ENCODE measurements around the gene ZSWIM6. TPM values are rescaled to one million over a fixed set of nuclear protein-coding genes. Genes with fewer than 3 reads are reported as not detected.

Gene ZSWIM6
- total RNA-seq, 1 experiment from 2014 or later: 10.8 TPM

GRCh38 chr5:61576556-61576955 is 244.5 kb downstream of the ZSWIM6 start:
- Histone ChIP-seq H3K9me3 (ENCODE audit: control insufficient read depth, insufficient read depth, low read depth, low read length) (no peaks in the 10 kb centered on the region), H3K4me3 (ENCODE audit: low read depth in 2 of 2, low read length in 2 of 2) (no peak overlapping the region), H3K4me1 (ENCODE audit: control insufficient read depth, insufficient read depth, low read length) (no peaks in the 10 kb centered on the region), H3K27ac (ENCODE audit: low read length) (no peak overlapping the region), H3K36me3 (ENCODE audit: control insufficient read depth, insufficient read depth, low read length) (no peaks in the 10 kb centered on the region), H3K27me3 (ENCODE audit: control insufficient read depth, insufficient read depth, low read length) (peaks cover 3% of the 10 kb centered on the region; the same call in 1 of the 2 replicates)
- in situ Hi-C loops (cut with HindIII; ENCODE audit: low pct_unique_long_range_greater_than_20kb, low sequenced_read_pairs): no loop called here
- no peak for ATAC-seq
- intact Hi-C loops (cut with micrococcal nuclease; ENCODE audit: unreplicated experiment): no loop called here
- CTCF ChIA-PET: no interaction called here
- BruUV-seq (replicated peaks): no TSS peak
- no peak for TF ChIP-seq SIN3A (IDR thresholded peaks at IDR 0.05; ENCODE audit: borderline replicate concordance, insufficient read depth, low read depth, low read length)
- DNase-seq (ENCODE audit: low read depth, low spot score): no peak
- POLR2A ChIA-PET: no interaction called here

- H3K27ac ChIP-seq (ENCODE audit: low read length): no peak overlapping the region
- H3K4me3 ChIP-seq (ENCODE audit: low read depth in 2 of 2, low read length in 2 of 2): no peak overlapping the region
- no peaks in the 10 kb centered on the region for H3K9me3 ChIP-seq (ENCODE audit: control insufficient read depth, insufficient read depth, low read depth, low read length)
- CTCF ChIA-PET: interaction anchor here (0.7 kb wide), 1 partner anchor 740 kb away, joined by 3 read pairs; no protein-coding TSS in a partner anchor
- POLR2A ChIA-PET: interaction anchor here (0.7 kb wide), 1 partner anchor 10 kb away, joined by 7 read pairs; no protein-coding TSS in a partner anchor
- ATAC-seq (no peak), DNase-seq (ENCODE audit: low read depth, low spot score) (no peak)
- H3K4me1 ChIP-seq (ENCODE audit: control insufficient read depth, insufficient read depth, low read length): no peaks in the 10 kb centered on the region
- H3K36me3 ChIP-seq (ENCODE audit: control insufficient read depth, insufficient read depth, low read length): no peaks in the 10 kb centered on the region
- no TSS peak for BruUV-seq (replicated peaks)
- peaks cover 5% of the 10 kb centered on the region; the same call in 1 of the 2 replicates for H3K27me3 ChIP-seq (ENCODE audit: control insufficient read depth, insufficient read depth, low read length)
- intact Hi-C loops (cut with micrococcal nuclease; ENCODE audit: unreplicated experiment) (no loop called here), in situ Hi-C loops (cut with HindIII; ENCODE audit: low pct_unique_long_range_greater_than_20kb, low sequenced_read_pairs) (no loop called here)
- TF ChIP-seq SIN3A (IDR thresholded peaks at IDR 0.05; ENCODE audit: borderline replicate concordance, insufficient read depth, low read depth, low read length): no peak
- TF ChIP-seq CTCF (IDR thresholded peaks at IDR 0.05): no peak
- TF ChIP-seq TCF7L2 (IDR thresholded peaks at IDR 0.05; ENCODE audit: low read depth, low read length): no peak
- no peak for TF ChIP-seq REST (IDR thresholded peaks at IDR 0.05; ENCODE audit: insufficient read depth in 1 of 2, low read depth in 2 of 2, low read length in 1 of 2)
- TF ChIP-seq POLR2AphosphoS5 (IDR thresholded peaks at IDR 0.05; ENCODE audit: low read depth, low read length): no peak
These were observed 246.9 kb downstream of the ZSWIM6 start for GRCh38 chr5:61578858-61579503.

GRCh38 chr5:61582205-61582820 is 250.3 kb downstream of the ZSWIM6 start:
- BruUV-seq (replicated peaks): no TSS peak
- no peak overlapping the region for H3K27ac ChIP-seq (ENCODE audit: low read length)
- H3K27me3 ChIP-seq (ENCODE audit: control insufficient read depth, insufficient read depth, low read length): peaks cover 9% of the 10 kb centered on the region; the same call in 1 of the 2 replicates
- ATAC-seq (no peak), DNase-seq (ENCODE audit: low read depth, low spot score) (no peak)
- H3K36me3 ChIP-seq (ENCODE audit: control insufficient read depth, insufficient read depth, low read length): no peaks in the 10 kb centered on the region
- ChIA-PET CTCF (no interaction called here), POLR2A (no interaction called here)
- no peaks in the 10 kb centered on the region for H3K4me1 ChIP-seq (ENCODE audit: control insufficient read depth, insufficient read depth, low read length)
- TF ChIP-seq POLR2AphosphoS5 (IDR thresholded peaks at IDR 0.05; ENCODE audit: low read depth, low read length): no peak
- no peak for TF ChIP-seq TCF7L2 (IDR thresholded peaks at IDR 0.05; ENCODE audit: low read depth, low read length)
- no peak for TF ChIP-seq SIN3A (IDR thresholded peaks at IDR 0.05; ENCODE audit: borderline replicate concordance, insufficient read depth, low read depth, low read length)
- TF ChIP-seq CTCF (IDR thresholded peaks at IDR 0.05): no peak
- TF ChIP-seq REST (IDR thresholded peaks at IDR 0.05; ENCODE audit: insufficient read depth in 1 of 2, low read depth in 2 of 2, low read length in 1 of 2): no peak
- in situ Hi-C loops (cut with HindIII; ENCODE audit: low pct_unique_long_range_greater_than_20kb, low sequenced_read_pairs): no loop called here
- H3K4me3 ChIP-seq (ENCODE audit: low read depth in 2 of 2, low read length in 2 of 2): no peak overlapping the region
- intact Hi-C loops (cut with micrococcal nuclease; ENCODE audit: unreplicated experiment): no loop called here
- no peaks in the 10 kb centered on the region for H3K9me3 ChIP-seq (ENCODE audit: control insufficient read depth, insufficient read depth, low read depth, low read length)
